ENCODE results near the gene WNT7B. TPM values are rescaled to one million over a fixed set of nuclear protein-coding genes. Genes with fewer than 3 reads are reported as not detected.

WNT7B gene
- total RNA-seq, 1 donor from 2014 or later = 0.15 TPM

DNA sequence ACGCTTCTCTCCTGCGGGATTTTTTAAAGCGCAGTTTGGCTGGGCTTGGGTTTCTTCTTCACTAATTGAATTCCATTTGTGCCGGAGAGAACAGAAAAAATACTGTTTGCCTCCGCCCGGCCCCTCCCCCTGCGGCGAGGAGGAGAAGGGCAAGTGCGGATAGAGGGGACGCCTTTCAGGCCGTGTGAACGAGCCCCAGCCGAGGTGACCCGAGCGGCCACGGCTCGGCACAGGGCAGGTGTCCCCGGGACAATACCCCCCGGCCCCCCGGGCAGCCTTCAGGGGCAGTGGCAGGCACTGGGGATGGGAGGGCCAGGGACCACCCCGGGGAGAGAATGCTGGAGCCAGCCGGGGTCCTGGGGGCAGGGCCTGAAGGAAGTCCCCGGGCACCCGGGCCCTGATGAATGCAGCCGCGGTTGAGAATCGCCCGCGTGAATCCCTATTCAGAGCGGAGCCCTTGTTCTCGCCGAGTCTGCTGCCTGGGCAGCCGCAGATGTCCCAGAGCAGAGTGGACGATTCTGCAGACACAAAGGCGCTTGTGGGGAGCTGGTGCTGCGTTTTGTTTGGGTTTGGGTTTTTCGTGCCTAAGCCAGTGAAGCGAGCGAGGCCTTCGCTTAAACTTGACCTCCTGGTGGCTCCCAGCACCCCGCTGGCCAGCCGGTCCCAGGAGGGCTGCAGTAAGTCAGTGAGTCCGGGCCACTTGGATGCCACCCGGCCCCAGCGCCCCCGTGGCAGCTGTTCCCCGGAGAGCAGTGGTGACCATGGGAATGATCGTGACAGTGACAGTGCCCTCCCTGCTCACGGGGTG, 96.0 kb downstream of the WNT7B start:
- DNase-seq (ENCODE audit: low spot score) = peak; percentile 81
- peak overlapping the region; percentile 43 for H3K4me3 Mint-ChIP-seq (ENCODE audit: unreplicated experiment)
- TF ChIP-seq, protein P1, sequence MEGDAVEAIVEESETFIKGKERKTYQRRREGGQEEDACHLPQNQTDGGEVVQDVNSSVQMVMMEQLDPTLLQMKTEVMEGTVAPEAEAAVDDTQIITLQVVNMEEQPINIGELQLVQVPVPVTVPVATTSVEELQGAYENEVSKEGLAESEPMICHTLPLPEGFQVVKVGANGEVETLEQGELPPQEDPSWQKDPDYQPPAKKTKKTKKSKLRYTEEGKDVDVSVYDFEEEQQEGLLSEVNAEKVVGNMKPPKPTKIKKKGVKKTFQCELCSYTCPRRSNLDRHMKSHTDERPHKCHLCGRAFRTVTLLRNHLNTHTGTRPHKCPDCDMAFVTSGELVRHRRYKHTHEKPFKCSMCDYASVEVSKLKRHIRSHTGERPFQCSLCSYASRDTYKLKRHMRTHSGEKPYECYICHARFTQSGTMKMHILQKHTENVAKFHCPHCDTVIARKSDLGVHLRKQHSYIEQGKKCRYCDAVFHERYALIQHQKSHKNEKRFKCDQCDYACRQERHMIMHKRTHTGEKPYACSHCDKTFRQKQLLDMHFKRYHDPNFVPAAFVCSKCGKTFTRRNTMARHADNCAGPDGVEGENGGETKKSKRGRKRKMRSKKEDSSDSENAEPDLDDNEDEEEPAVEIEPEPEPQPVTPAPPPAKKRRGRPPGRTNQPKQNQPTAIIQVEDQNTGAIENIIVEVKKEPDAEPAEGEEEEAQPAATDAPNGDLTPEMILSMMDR (IDR thresholded peaks at IDR 0.05) = peak; percentile 11
- H3K27me3 Mint-ChIP-seq (ENCODE audit: low read depth) = peaks cover 18% of the 10 kb centered on the region
- H3K9me3 Mint-ChIP-seq (ENCODE audit: low read depth) = no peaks in the 10 kb centered on the region
- no peaks in the 10 kb centered on the region for H3K36me3 Mint-ChIP-seq (ENCODE audit: low read depth)
- peaks cover 3% of the 10 kb centered on the region for H3K4me1 Mint-ChIP-seq (ENCODE audit: low read depth)
- H3K27ac Mint-ChIP-seq (ENCODE audit: unreplicated experiment) = no peak overlapping the region

DNA sequence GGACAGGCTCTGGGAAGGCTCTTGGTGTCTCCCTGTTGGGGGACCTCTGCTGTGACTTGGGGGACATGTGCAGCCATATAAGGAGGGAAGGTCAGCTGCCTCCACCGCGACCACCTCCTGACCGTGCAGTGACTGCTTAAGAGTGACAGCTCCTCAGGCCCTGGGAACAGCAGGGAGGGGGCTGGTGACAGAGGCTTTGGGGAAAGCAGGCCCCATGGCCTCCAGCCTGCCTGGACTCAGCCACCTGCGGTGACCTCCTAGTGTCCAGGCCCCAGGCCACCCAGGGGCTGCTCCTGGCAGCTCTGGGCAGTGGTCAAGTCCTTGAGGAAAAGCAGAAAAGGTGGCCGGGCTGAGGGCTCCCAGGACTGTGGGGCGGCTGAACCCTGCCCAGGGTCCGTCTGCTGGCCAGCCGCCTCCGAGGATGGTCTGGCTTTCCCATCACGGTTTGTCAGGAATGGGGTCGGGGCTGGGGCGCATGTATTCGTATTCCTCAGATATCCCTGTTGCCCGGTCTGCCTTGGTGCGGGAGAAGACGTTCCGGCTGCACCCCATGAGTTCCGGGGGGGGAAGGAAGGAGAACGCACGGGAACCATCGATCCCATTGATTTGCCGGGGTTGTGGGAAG, 96.8 kb downstream of the WNT7B start:
- DNase-seq (ENCODE audit: low spot score) = peak; percentile 90
- peaks cover 3% of the 10 kb centered on the region for H3K4me1 Mint-ChIP-seq (ENCODE audit: low read depth)
- H3K27me3 Mint-ChIP-seq (ENCODE audit: low read depth) = peaks cover 19% of the 10 kb centered on the region
- H3K27ac Mint-ChIP-seq (ENCODE audit: unreplicated experiment) = no peak overlapping the region
- peak overlapping the region; percentile 43 for H3K4me3 Mint-ChIP-seq (ENCODE audit: unreplicated experiment)
- no peaks in the 10 kb centered on the region for H3K36me3 Mint-ChIP-seq (ENCODE audit: low read depth)
- no peaks in the 10 kb centered on the region for H3K9me3 Mint-ChIP-seq (ENCODE audit: low read depth)
- TF ChIP-seq, protein P1 (IDR thresholded peaks at IDR 0.05) = no peak

DNA sequence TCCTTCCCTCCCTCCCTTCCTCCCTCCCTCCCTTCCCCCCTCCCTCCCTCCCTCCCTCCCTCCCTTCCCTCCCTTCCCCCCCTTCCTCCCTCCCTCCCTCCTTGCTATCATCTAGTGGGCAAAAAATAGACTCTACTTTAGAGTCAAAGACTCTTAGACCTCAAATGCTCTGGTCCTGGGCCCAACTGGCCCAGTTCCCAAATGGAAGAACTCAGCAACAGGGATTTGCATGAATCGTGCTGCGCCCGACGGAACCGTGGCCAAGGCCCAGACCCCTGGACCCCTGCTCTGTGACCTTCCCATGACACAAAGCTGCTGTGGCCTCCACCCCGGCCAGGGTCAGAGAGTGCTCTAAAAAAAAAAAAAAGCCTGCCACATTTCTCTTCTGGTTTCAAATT, 97.4 kb downstream of the WNT7B start:
- H3K4me1 Mint-ChIP-seq (ENCODE audit: low read depth) = peaks cover 3% of the 10 kb centered on the region
- peak; percentile 61 for DNase-seq (ENCODE audit: low spot score)
- peaks cover 22% of the 10 kb centered on the region for H3K27me3 Mint-ChIP-seq (ENCODE audit: low read depth)
- peaks cover 1% of the 10 kb centered on the region for H3K36me3 Mint-ChIP-seq (ENCODE audit: low read depth)
- no peak overlapping the region for H3K27ac Mint-ChIP-seq (ENCODE audit: unreplicated experiment)
- H3K9me3 Mint-ChIP-seq (ENCODE audit: low read depth) = no peaks in the 10 kb centered on the region
- TF ChIP-seq, protein P1 (IDR thresholded peaks at IDR 0.05) = no peak
- H3K4me3 Mint-ChIP-seq (ENCODE audit: unreplicated experiment) = no peak overlapping the region

DNA sequence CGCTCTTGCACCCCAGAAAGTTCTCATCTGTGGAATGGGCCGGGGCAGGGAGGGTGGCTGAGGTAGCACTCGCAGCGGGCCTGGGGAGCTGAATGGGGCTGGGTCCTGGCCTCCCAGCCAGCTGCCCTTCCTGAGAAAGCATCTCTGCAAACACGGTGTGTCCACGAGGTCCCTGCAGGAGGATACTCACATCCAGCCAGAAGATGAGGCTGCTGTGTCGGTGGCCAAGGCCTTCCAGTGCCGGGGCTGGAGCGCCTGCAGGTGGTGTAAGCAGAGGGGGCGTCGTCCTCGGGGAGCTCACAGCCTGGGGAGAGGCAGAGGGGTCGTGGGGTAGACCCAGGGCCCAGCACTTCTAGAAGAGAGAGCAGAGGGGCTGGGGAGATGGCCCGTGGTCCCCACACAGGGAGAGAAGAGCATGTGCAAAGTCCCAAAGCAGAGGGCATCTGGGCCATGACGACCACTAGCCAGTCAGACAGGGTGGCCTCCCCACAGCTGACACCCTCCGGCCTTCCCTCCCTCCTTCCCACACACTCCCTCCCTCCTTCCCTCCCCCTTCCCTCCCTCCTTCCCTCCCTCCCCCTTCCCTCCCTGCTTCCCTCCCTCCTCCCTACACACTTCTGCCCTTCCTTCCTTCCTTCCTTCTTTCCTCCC, 97.9 kb downstream of the WNT7B start:
- no peak overlapping the region for H3K27ac Mint-ChIP-seq (ENCODE audit: unreplicated experiment)
- peak; percentile 83 for DNase-seq (ENCODE audit: low spot score)
- H3K4me3 Mint-ChIP-seq (ENCODE audit: unreplicated experiment) = no peak overlapping the region
- H3K4me1 Mint-ChIP-seq (ENCODE audit: low read depth) = peaks cover 3% of the 10 kb centered on the region
- peaks cover 23% of the 10 kb centered on the region for H3K27me3 Mint-ChIP-seq (ENCODE audit: low read depth)
- TF ChIP-seq, protein P1 (IDR thresholded peaks at IDR 0.05) = no peak
- no peaks in the 10 kb centered on the region for H3K9me3 Mint-ChIP-seq (ENCODE audit: low read depth)
- peaks cover 1% of the 10 kb centered on the region for H3K36me3 Mint-ChIP-seq (ENCODE audit: low read depth)

DNA sequence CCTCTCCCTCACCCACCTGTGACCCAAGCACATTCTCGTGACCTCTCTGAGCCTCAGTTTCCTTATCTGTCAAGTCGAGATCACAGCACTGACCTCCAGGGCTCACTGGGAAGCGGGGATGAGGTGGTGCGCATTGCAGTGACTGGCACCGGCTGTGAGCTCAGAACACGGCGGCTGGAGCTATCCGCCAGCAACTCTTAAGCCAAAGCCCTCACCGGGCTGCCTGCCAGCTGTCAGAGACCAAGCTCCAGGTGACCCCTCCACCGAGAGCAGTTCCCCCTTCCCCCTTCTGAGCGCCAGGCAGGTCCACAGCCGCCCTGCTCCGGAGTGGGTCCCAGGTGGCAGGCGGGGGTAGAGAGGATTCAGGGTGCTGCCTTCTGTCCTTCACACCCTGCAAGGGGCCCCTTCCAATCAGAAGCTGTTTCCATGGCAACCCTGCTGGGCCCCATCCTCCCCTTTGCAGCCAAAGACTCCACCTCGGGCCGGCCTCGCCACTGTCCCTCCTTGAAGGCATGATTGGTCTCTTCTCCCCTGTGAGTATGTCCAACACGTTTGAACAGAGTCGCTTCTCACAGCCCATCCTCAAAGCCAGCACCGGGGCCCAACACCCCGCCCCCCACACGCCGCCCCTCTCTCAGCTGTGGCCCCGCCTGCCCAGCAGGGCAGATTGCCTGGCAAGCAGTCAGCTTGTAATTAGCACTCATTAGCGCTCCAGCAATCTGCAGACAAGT, 98.7 kb downstream of the WNT7B start:
- DNase-seq (ENCODE audit: low spot score) = peak; percentile 87
- H3K4me1 Mint-ChIP-seq (ENCODE audit: low read depth) = peaks cover 3% of the 10 kb centered on the region
- no peak overlapping the region for H3K4me3 Mint-ChIP-seq (ENCODE audit: unreplicated experiment)
- H3K27me3 Mint-ChIP-seq (ENCODE audit: low read depth) = peaks cover 24% of the 10 kb centered on the region
- peaks cover 1% of the 10 kb centered on the region for H3K36me3 Mint-ChIP-seq (ENCODE audit: low read depth)
- TF ChIP-seq, protein P1 (IDR thresholded peaks at IDR 0.05) = no peak
- peaks cover 2% of the 10 kb centered on the region for H3K9me3 Mint-ChIP-seq (ENCODE audit: low read depth)
- no peak overlapping the region for H3K27ac Mint-ChIP-seq (ENCODE audit: unreplicated experiment)
